Jurkat, Clone E6-1 (cell line): ENCODE data around the gene CDT1.

Experiments used
- DNase-seq: peaks from one replicate; pipeline ENCODE4 v3.0.0-alpha.2; 2011; ENCODE audit warnings: low read depth, low spot score
- H3K4me3 ChIP-seq: 2 replicates; pipeline ENCODE4 v1.5.1; 2011; ENCODE audit warnings: mild to moderate bottlenecking, low read length, control low read depth, moderate library complexity

CDT1 gene

DNA sequence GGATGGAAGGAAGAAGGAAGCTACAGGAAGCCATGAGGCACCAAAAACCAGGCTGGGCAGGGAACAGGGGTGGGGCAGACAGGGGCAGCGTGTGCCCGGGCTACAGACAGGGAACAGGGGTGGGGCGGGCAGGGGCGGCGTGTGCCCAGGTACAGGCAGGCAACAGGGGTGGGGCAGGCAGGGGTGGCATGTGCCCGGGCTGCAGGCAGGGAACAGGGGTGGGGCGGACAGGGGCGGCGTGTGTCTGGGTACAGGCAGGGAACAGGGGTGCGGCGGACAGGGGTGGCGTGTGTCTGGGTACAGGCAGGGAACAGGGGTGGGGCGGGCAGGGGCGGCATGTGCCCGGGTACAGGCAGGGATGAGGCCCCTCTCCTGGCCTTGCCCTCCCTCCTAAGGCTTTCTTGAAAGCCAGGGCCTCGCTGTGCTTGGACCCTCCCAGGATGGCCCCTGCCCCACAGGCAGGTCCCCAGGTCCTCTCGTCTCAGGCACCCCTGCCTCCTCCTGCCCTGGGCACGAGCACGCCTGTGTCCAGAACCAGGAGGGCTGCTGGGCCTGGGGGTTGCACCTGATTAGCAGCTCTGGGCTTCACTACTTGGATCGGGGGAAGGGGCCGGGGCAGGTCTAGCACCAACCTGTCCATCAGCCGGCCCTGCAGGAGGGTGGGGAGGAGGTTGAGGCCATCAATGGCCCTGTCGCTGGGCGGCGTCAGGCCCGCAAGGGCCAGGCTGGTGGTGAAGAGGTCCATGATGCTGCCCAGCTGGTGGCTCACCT is 22.7 kb downstream of the CDT1 start:
- H3K4me3 ChIP-seq: no peak overlapping the region
- DNase-seq: no peak

GRCh38 chr16:88827727-88828126 is 24.1 kb downstream of the CDT1 start:
- H3K4me3 ChIP-seq: no peak overlapping the region
- DNase-seq: no peak

- no peak for DNase-seq
- no peak overlapping the region for H3K4me3 ChIP-seq
Observed at GRCh38 chr16:88828711-88829110, 25.1 kb downstream of the CDT1 start.

DNA sequence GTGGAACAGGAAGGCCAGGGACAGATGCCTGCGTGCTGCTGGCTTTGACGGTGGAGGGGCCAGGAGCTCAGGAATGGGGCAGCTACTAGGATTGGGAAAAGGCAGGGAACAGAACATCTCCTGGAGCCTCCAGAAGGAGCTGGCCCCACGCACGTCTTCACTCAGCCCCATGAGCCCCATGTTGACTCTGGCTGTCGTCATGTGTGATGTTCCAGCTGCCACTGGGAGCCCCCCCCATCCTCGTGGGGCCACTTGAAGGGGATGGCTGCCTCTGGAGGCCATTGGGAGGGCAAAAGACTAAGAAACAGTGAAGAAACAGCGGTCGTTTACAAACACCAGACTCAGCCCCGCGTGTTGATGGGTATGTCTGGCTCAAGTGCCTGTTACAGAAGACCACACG is 26.7 kb downstream of the CDT1 start:
- no peak for DNase-seq

GRCh38 chr16:88830783-88831182 is 27.2 kb downstream of the CDT1 start:
- no peak for DNase-seq
- no peak overlapping the region for H3K4me3 ChIP-seq

More for the DNA sequence above, 26.7 kb downstream of the CDT1 start:
- no peak overlapping the region for H3K4me3 ChIP-seq

DNA sequence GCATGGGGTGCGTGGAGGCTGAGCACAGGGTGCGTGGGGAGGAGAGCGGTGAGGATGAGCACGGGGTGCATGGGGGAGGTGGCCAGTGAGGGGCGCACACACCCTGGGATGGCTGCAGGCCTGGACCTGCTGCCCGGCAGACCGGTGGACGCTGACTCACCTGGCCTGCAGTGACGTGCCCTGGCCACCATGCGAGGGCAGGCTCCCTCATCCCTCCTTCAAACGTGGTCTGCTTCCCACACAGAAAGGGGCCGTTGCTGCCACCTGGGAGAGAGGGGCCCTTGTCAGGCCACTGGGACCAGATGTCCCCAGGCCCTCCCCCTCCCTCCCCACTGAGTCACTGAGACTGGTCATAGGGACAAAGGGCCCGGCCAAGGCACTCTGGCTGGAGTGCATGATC is 28.2 kb downstream of the CDT1 start:
- H3K4me3 ChIP-seq: no peak overlapping the region
- DNase-seq: no peak

DNA sequence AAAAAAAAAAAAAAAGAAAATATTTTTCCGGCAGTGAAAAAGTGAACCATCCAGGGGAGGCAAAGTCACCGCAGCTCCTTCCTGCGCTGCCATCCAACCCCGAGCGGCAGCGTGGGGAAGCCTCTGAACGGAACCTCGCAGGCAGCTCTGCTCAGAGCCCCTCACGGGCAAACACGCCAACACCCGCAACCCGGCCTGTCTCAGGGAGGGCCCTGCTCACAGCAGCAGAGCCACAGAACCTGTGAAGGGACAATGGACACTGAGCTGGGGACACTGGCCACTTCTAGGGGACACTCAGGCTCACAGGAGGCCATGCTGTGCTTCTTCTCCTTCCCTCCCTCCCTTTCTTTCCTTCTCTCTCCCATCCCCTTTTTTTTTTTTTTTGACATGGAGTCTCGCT is 29.5 kb downstream of the CDT1 start:
- no peak for DNase-seq
- no peak overlapping the region for H3K4me3 ChIP-seq

- no peak for DNase-seq
- no peak overlapping the region for H3K4me3 ChIP-seq
Observed at GRCh38 chr16:88834670-88835069, 31.1 kb downstream of the CDT1 start.

GRCh38 chr16:88835383-88835782 is 31.8 kb downstream of the CDT1 start:
- no peak overlapping the region for H3K4me3 ChIP-seq
- no peak for DNase-seq

- DNase-seq: no peak
- no peak overlapping the region for H3K4me3 ChIP-seq
Observed at GRCh38 chr16:88835818-88836217, 32.2 kb downstream of the CDT1 start.

DNA sequence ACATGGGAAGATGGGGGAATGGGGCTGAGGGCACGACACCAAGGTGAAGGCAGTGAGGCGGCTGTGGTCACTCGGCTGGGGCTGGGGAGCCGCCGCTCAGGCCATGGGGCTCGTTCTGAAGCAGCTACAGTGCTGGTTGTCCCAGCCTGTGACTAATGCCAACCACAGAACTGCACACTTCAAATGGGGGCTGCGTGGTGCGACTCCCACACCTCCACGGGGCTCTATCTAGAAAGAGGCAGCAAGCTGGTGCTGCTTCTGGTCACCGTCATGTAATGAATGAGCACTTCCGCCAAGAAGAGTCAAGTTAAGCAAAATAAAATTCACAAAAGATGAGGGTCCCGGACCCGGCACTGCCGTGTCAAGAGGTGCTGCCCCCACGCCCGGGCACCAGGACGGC is 33.2 kb downstream of the CDT1 start:
- DNase-seq: no peak
- H3K4me3 ChIP-seq: no peak overlapping the region

- no peak for DNase-seq
- no peak overlapping the region for H3K4me3 ChIP-seq
Observed at GRCh38 chr16:88837806-88838205, 34.2 kb downstream of the CDT1 start.

GRCh38 chr16:88838566-88838965 is 35.0 kb downstream of the CDT1 start:
- no peak for DNase-seq
- H3K4me3 ChIP-seq: no peak overlapping the region

GRCh38 chr16:88839026-88839529 is 35.5 kb downstream of the CDT1 start:
- no peak overlapping the region for H3K4me3 ChIP-seq
- DNase-seq: no peak

DNA sequence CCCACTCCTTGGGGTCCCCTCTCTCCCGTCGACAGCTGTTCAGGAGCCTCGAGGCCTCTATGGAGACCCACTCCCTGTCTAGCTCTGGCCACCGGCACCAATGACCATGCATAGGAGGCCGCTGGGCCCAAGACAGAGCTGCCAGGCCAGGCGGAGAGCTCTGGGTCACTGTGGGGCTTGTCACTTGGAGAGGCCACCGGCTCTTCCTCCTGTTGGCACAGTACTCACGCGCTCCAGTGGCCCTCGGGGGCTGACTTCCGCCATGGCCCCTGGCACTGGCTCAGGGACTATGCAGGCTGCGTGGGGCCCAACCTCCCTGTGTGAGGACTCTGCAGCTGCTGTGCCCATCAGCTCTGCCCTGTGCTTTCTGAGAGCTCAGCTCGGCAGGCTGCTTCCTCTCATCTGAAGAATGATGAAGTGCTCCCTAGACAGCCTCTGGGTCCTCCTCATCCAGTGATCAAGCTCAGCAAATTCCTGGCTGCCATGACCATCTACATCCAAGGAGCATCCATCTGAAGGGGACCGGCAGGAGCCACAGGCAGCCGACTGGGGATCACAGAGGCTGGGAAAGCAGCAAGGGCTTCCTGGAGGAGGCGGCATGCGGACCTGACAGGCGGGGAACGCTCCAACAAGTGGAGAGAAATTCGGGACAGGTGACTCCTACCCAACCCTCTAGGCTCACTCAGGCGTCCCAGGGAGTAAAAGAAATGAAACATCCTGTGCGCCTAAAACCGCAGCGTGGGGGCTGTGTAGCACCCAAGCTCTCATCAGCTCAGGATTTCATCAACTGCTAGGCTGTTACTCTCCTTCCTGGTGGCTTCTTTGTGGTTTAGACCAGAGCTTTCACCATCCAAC is 36.4 kb downstream of the CDT1 start:
- DNase-seq: no peak
- no peak overlapping the region for H3K4me3 ChIP-seq

GRCh38 chr16:88840600-88841215 is 37.1 kb downstream of the CDT1 start:
- H3K4me3 ChIP-seq: no peak overlapping the region
- no peak for DNase-seq

GRCh38 chr16:88841521-88842307 is 38.1 kb downstream of the CDT1 start:
- DNase-seq: no peak
- H3K4me3 ChIP-seq: no peak overlapping the region

- DNase-seq: no peak
- no peak overlapping the region for H3K4me3 ChIP-seq
Observed at GRCh38 chr16:88842308-88842756, 38.7 kb downstream of the CDT1 start.

DNA sequence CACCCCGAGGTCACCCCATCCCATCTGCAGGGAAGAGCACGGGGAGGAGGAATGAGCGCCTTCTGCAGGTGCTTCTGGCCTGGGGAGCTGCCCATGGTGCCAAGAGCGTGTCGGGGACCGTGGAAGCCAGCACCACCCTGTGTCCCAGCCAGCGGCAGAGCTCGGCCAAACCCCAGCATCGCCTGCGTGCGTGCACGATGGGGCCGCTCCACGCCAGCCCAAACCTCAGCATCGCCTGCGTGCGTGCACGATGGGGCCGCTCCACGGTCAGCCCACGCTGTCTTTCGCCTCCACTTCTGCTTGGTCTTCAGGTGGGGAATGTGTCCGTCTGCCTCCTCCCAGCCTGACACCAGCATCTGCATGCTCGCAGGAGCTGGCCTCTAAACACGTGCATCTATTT is 39.2 kb downstream of the CDT1 start:
- no peak for DNase-seq
- H3K4me3 ChIP-seq: no peak overlapping the region
